Measurements from ENCODE around the gene WWOX. TPM values are rescaled to one million over a fixed set of nuclear protein-coding genes. Genes with fewer than 3 reads are reported as not detected.

Gene WWOX
- total RNA-seq, 4 donors from 2014 or later: 76.8 to 102 (median 83.6) TPM

- peaks cover 0 to 7% (median 0%) of the 10 kb centered on the region in 4 donors for H3K4me1 ChIP-seq
- H3K36me3 ChIP-seq: peaks cover 0 to 6% (median 0%) of the 10 kb centered on the region in 3 donors
- H3K27ac ChIP-seq: no peak overlapping the region
- peaks cover 0 to 2% (median 0%) of the 10 kb centered on the region in 4 donors for H3K9me3 ChIP-seq
- TF ChIP-seq EP300 (IDR thresholded peaks at IDR 0.05): no peak
- no peak for TF ChIP-seq POLR2A (IDR thresholded peaks at IDR 0.05)
- no peak for TF ChIP-seq CTCF (IDR thresholded peaks at IDR 0.05)
- 88 to 97% methylated on average over 4 of the region's 4 CpGs for WGBS, 2 donors
- H3K27me3 ChIP-seq: no peaks in the 10 kb centered on the region
- no peak overlapping the region for H3K4me3 ChIP-seq
- no peak for DNase-seq (ENCODE audit: low spot score in 2 of 2)
Observed at GRCh38 chr16:78180349-78180748, 80.9 kb downstream of the WWOX start.

- TF ChIP-seq POLR2A (IDR thresholded peaks at IDR 0.05) (no peak), CTCF (IDR thresholded peaks at IDR 0.05) (no peak), EP300 (IDR thresholded peaks at IDR 0.05) (no peak)
- Histone ChIP-seq H3K4me3 (no peak overlapping the region), H3K36me3 (no peaks in the 10 kb centered on the region), H3K9me3 (no peaks in the 10 kb centered on the region), H3K27ac (no peak overlapping the region), H3K27me3 (no peaks in the 10 kb centered on the region), H3K4me1 (peaks cover 0 to 7% (median 0%) of the 10 kb centered on the region in 4 donors)
- DNase-seq (ENCODE audit: low spot score in 2 of 2): no peak
- WGBS, 2 donors: 71 to 78% methylated on average over 15 of the region's 15 CpGs
Observed at GRCh38 chr16:78183437-78184237, 84.2 kb downstream of the WWOX start.

- no peak overlapping the region for H3K4me3 ChIP-seq
- peaks cover 0 to 7% (median 0%) of the 10 kb centered on the region in 4 donors for H3K4me1 ChIP-seq
- WGBS, 2 donors: 50 to 51% methylated on average over 13 of the region's 13 CpGs
- no peak overlapping the region for H3K27ac ChIP-seq
- no peak for DNase-seq (ENCODE audit: low spot score in 2 of 2)
- no peaks in the 10 kb centered on the region for H3K27me3 ChIP-seq
- H3K36me3 ChIP-seq: no peaks in the 10 kb centered on the region
- no peak for TF ChIP-seq CTCF (IDR thresholded peaks at IDR 0.05)
- no peak for TF ChIP-seq EP300 (IDR thresholded peaks at IDR 0.05)
- TF ChIP-seq POLR2A (IDR thresholded peaks at IDR 0.05): no peak
- no peaks in the 10 kb centered on the region for H3K9me3 ChIP-seq
Observed at GRCh38 chr16:78184238-78185183, 85.1 kb downstream of the WWOX start.

- DNase-seq (ENCODE audit: low spot score in 2 of 2): no peak
- H3K9me3 ChIP-seq: no peaks in the 10 kb centered on the region
- no peaks in the 10 kb centered on the region for H3K27me3 ChIP-seq
- WGBS, 2 donors: 78 to 87% methylated on average over 7 of the region's 7 CpGs
- TF ChIP-seq POLR2A (IDR thresholded peaks at IDR 0.05) (no peak), EP300 (IDR thresholded peaks at IDR 0.05) (no peak), CTCF (IDR thresholded peaks at IDR 0.05) (no peak)
- no peak overlapping the region for H3K27ac ChIP-seq
- H3K36me3 ChIP-seq: peaks cover 0 to 6% (median 0%) of the 10 kb centered on the region in 3 donors
- no peak overlapping the region for H3K4me3 ChIP-seq
- peaks cover 0 to 7% (median 0%) of the 10 kb centered on the region in 4 donors for H3K4me1 ChIP-seq
Observed at GRCh38 chr16:78189121-78189520, 89.7 kb downstream of the WWOX start.
